ENCODE results near the gene SYTL2.

GRCh38 chr11:85749884-85750283, 61.1 kb downstream of the SYTL2 start:
- TF ChIP-seq EZH2phosphoT487 (IDR thresholded peaks at IDR 0.05; ENCODE audit: borderline replicate concordance) = no peak
- no peak for TF ChIP-seq CTCF (conservative IDR thresholded peaks at IDR 0.05; ENCODE audit: low read length)
